Esophagus muscularis mucosa (tissue), 4 donors: Measurements from ENCODE around the gene SFRP5. TPM values are rescaled to one million over a fixed set of nuclear protein-coding genes. Genes with fewer than 3 reads are reported as not detected.
A peak's percentile ranks its signal among the peaks of the same experiment; 100 is the strongest.

Experiments
- DNase-seq: peaks from one replicate; pipeline ENCODE4 v3.0.0-alpha.2; 2017; ENCODE audit errors: extremely low spot score
- H3K27ac ChIP-seq, 4 donors: fragments of 200-600 bp; sonication (generic); replicated peaks in 1 of 4; 1 replicate in 3 of 4; 2 replicates in 1 of 4; pipeline ENCODE4 v1.5.1; 2016 to 2019; ENCODE audit warnings: mild to moderate bottlenecking in 1 of 4
- H3K27me3 ChIP-seq, 4 donors: fragments of 200-600 bp; sonication (generic); one replicate each; pipeline versions ENCODE4 v1.5.1 to v1.6.0; 2016 to 2019
- H3K36me3 ChIP-seq, 4 donors: fragments of 200-600 bp; sonication (generic); one replicate each; pipeline ENCODE4 v1.5.1; 2016 to 2019
- H3K4me1 ChIP-seq, 4 donors: fragments of 200-600 bp; sonication (generic); one replicate each; pipeline ENCODE4 v1.5.1; 2016 to 2019
- H3K4me3 ChIP-seq, 4 donors: fragments of 200-600 bp; sonication (generic); 1 replicate in 2 of 4; 2 replicates in 2 of 4; pipeline ENCODE4 v1.5.1; 2016 to 2019; ENCODE audit warnings: mild to moderate bottlenecking in 4 of 4, moderate library complexity in 1 of 4
- H3K9me3 ChIP-seq, 4 donors: fragments of 200-600 bp; sonication (generic); 1 replicate in 3 of 4; 2 replicates in 1 of 4; pipeline ENCODE4 v1.5.1; 2016 to 2019
- CTCF ChIP-seq, 3 experiments: fragments of 200-600 bp in 2 of 3; fragments of 450-650 bp in 1 of 3; sonication (generic) in 2 of 3; IDR thresholded peaks; one replicate each; pipeline ENCODE4 v1.5.1; 2017 to 2019; ENCODE audit warnings: antibody characterized with exemption in 3 of 3, mild to moderate bottlenecking in 2 of 3, moderate library complexity in 1 of 3
- EP300 ChIP-seq: sonication (generic); formaldehyde crosslinking; IDR thresholded peaks from one replicate; pipeline ENCODE4 v1.6.1; 2017; ENCODE audit warnings: antibody characterized with exemption
- POLR2A ChIP-seq: fragments of 450-650 bp; IDR thresholded peaks from one replicate; pipeline ENCODE4 v1.6.1; 2017; ENCODE audit warnings: antibody characterized with exemption, moderate library complexity, mild to moderate bottlenecking, low read depth
- POLR2AphosphoS5 ChIP-seq, 2 donors: sonication (generic); formaldehyde crosslinking; IDR thresholded peaks; one replicate each; pipeline ENCODE4 v1.6.1; 2017; ENCODE audit warnings: antibody characterized with exemption in 2 of 2
- WGBS: methylation state at CpG from one replicate; pipeline ENCODE4 v1.1.5; 2018; 5-methylcytosine and 5-hydroxymethylcytosine counted together
- intact Hi-C: fragments of 100-400 bp; cut with DNase I; formaldehyde crosslinking; loops from one replicate; pipeline ENCODE4 v1.15.1; 2023
- total RNA-seq, 4 donors: library from RNA; depleted of rRNA; stranded (reverse); fragments of >200 nt; gene quantifications; one replicate each; pipeline versions ENCODE4 v1.1.0 to v1.2.1, GENCODE V29; 2016

SFRP5 gene
- total RNA-seq, 4 donors from 2014 or later, result 19.9 to 41.3 (median 34.8) TPM

DNA sequence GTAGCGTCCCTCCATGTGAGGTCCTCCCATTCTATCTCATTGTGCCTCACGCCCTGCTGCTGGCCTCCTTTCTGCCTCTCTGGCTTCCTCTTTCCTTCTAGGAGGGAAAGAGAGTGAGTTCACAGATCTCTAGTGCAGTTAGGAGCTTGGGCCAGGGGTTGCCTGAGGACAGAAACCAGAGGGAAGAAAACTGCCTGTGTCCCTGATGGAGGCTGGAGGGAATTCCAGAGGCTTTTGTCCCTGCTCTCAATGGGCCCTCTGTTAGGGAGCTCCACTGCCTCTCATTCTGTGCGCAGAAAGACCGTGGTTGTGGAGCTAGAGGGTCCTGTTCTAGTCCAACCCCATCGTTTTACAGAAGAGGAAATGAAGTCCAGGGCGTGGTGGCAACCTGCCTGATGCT, 53.6 kb downstream of the SFRP5 start:
- 58% methylated on average over 5 of the region's 6 CpGs for WGBS
- TF ChIP-seq POLR2A (no peak), CTCF (IDR thresholded peaks at IDR 0.05) (no peak), EP300 (no peak)
- Histone ChIP-seq H3K4me1 (peaks cover 44 to 63% (median 58%) of the 10 kb centered on the region in 4 donors), H3K27ac (peak overlapping the region; percentile 99 to 100 (median 100)), H3K36me3 (peaks cover 0 to 20% (median 11%) of the 10 kb centered on the region in 4 donors), H3K27me3 (no peaks in the 10 kb centered on the region), H3K9me3 (no peaks in the 10 kb centered on the region), H3K4me3 (peak overlapping the region in 3 of 4 donors; percentile 1 to 6 (median 4))
- intact Hi-C loops, result no loop called here
- DNase-seq, result no peak

DNA sequence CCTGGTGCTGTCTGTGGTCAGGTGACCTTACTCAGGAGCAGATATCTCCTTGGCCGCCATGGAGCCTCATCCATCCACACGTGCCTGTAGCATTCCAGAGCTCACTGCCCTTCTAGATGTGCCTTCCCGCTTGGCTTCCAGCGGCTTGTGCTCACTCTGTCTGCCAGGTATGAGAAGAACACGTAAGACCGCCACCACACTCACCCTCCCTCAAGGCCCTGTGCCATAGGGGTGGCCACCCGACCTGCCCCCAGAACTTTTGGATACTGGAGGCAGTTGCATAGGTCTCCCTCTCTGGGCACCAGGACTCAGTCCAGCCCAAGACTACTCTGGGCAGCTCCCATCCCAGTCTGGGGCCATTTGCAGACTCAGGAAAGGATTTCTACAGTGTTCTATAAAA, 54.2 kb downstream of the SFRP5 start:
- TF ChIP-seq POLR2A (no peak), EP300 (no peak), CTCF (IDR thresholded peaks at IDR 0.05) (no peak), POLR2AphosphoS5 (IDR thresholded peaks at IDR 0.05) (no peak)
- peak overlapping the region; percentile 99 to 100 (median 100) for H3K27ac ChIP-seq
- H3K4me1 ChIP-seq, result peaks cover 49 to 69% (median 63%) of the 10 kb centered on the region in 4 donors
- 87% methylated on average over 7 of the region's 7 CpGs for WGBS
- H3K27me3 ChIP-seq, result no peaks in the 10 kb centered on the region
- peaks cover 0 to 20% (median 11%) of the 10 kb centered on the region in 4 donors for H3K36me3 ChIP-seq
- H3K4me3 ChIP-seq, result peak overlapping the region in 1 of 4 donors; percentile 1
- no peaks in the 10 kb centered on the region for H3K9me3 ChIP-seq
- no peak for DNase-seq
- intact Hi-C loops, result no loop called here

Other genes with a start within 250 kb of the SFRP5 start
- 1 to 10 TPM in 2 of 4 donors, under 1 TPM in 1, not detected in 1; 0.33 to 1.6 (median 1.2) TPM for gene ANKRD2, start 199.2 kb downstream of the SFRP5 start, total RNA-seq
- 1 to 10 TPM in 1 of 4 donors, under 1 TPM in 3; 0.45 to 1.5 (median 0.83) TPM for gene HOGA1, start 187.6 kb downstream of the SFRP5 start, total RNA-seq
- gene C10orf62, start 182.3 kb downstream of the SFRP5 start, total RNA-seq, result under 1 TPM in 1 of 4 donors, not detected in 3; 0.46 TPM
- gene MORN4, start 138.5 kb downstream of the SFRP5 start, total RNA-seq, result 10 to 100 TPM in 1 of 4 donors, 1 to 10 TPM in 3; 2.1 to 11.5 (median 4.5) TPM
- gene PI4K2A, start 131.3 kb downstream of the SFRP5 start, total RNA-seq, result 10 to 100 TPM; 17.0 to 27.3 (median 24.1) TPM
- gene AVPI1, start 84.8 kb downstream of the SFRP5 start, total RNA-seq, result 10 to 100 TPM; 29.9 to 65.5 (median 36.3) TPM
- 100 to 1,000 TPM in 1 of 4 donors, 10 to 100 TPM in 3; 43.4 to 104 (median 73.9) TPM for gene MARVELD1, start 58.3 kb downstream of the SFRP5 start, total RNA-seq
- 10 to 100 TPM in 3 of 4 donors, 1 to 10 TPM in 1; 7.1 to 17.2 (median 16.0) TPM for gene ZFYVE27, start 34.9 kb downstream of the SFRP5 start, total RNA-seq
- gene GOLGA7B, start 77.8 kb upstream of the SFRP5 start, total RNA-seq, result under 1 TPM; under 0.01 to 0.33 (median 0.18) TPM